Measurements from ENCODE around the gene KIRREL1.

The KIRREL1 gene

GRCh38 chr1:158140764-158141192 is 147.3 kb downstream of the KIRREL1 start:
- no peak for DNase-seq (ENCODE audit: low read depth in 1 of 2, low spot score in 1 of 2)

GRCh38 chr1:158145173-158145719 is 151.8 kb downstream of the KIRREL1 start:
- no peak for DNase-seq (ENCODE audit: low read depth in 1 of 2, low spot score in 1 of 2)

GRCh38 chr1:158146165-158146564 is 152.7 kb downstream of the KIRREL1 start:
- DNase-seq (ENCODE audit: low read depth in 1 of 2, low spot score in 1 of 2): no peak

- DNase-seq (ENCODE audit: low read depth in 1 of 2, low spot score in 1 of 2): no peak
Observed at GRCh38 chr1:158146739-158147138, 153.3 kb downstream of the KIRREL1 start.

GRCh38 chr1:158147401-158147800 is 154.0 kb downstream of the KIRREL1 start:
- no peak for DNase-seq (ENCODE audit: low read depth in 1 of 2, low spot score in 1 of 2)

GRCh38 chr1:158147869-158148268 is 154.4 kb downstream of the KIRREL1 start:
- no peak for DNase-seq (ENCODE audit: low read depth in 1 of 2, low spot score in 1 of 2)

GRCh38 chr1:158148468-158148867 is 155.0 kb downstream of the KIRREL1 start:
- no peak for DNase-seq (ENCODE audit: low read depth in 1 of 2, low spot score in 1 of 2)

- DNase-seq (ENCODE audit: low read depth in 1 of 2, low spot score in 1 of 2): no peak
Observed at GRCh38 chr1:158149175-158149574, 155.7 kb downstream of the KIRREL1 start.

All from activated T-helper 1 cell treated with anti-CD3 and anti-CD28 coated beads, Interleukin-2, amount 50 U/mL, for 16 hours (primary cell).